Hepatocyte (in vitro differentiated cells): Measurements from ENCODE around the gene SLIT1. TPM values are rescaled to one million over a fixed set of nuclear protein-coding genes. Genes with fewer than 3 reads are reported as not detected.

ENCODE experiments used
- DNase-seq: peaks from one replicate; pipeline ENCODE4 v3.0.0-alpha.2; 2016; ENCODE audit warnings: low spot score
- H2AFZ ChIP-seq: fragments of 200-600 bp; sonication (generic); 2 replicates; pipeline ENCODE4 v1.6.0; 2016; ENCODE audit warnings: antibody characterized with exemption, mild to moderate bottlenecking
- H3K27ac ChIP-seq: fragments of 200-600 bp; sonication (generic); 2 replicates; pipeline ENCODE4 v1.5.1; 2016; ENCODE audit warnings: mild to moderate bottlenecking
- H3K27me3 ChIP-seq: fragments of 200-600 bp; sonication (generic); 2 replicates; pipeline ENCODE4 v1.6.1; 2016
- H3K36me3 ChIP-seq: fragments of 200-600 bp; sonication (generic); replicated peaks from 2 replicates; pipeline ENCODE4 v1.5.1; 2016; ENCODE audit warnings: low read depth; ENCODE audit not compliant: insufficient read depth
- H3K4me1 ChIP-seq: fragments of 200-600 bp; sonication (generic); 2 replicates; pipeline ENCODE4 v1.5.1; 2016; ENCODE audit warnings: mild to moderate bottlenecking, moderate library complexity; ENCODE audit not compliant: insufficient read depth
- H3K4me2 ChIP-seq: fragments of 200-600 bp; sonication (generic); 2 replicates; pipeline ENCODE4 v1.6.0; 2016
- H3K4me3 ChIP-seq: fragments of 200-600 bp; sonication (generic); 2 replicates; pipeline ENCODE4 v1.5.1; 2016; ENCODE audit warnings: mild to moderate bottlenecking
- H3K79me2 ChIP-seq: fragments of 200-600 bp; sonication (generic); 2 replicates; pipeline ENCODE4 v1.6.0; 2017; ENCODE audit warnings: mild to moderate bottlenecking
- H3K9me2 ChIP-seq: fragments of 200-600 bp; sonication (generic); replicated peaks from 2 replicates; pipeline ENCODE4 v1.6.0; 2017; ENCODE audit warnings: mild to moderate bottlenecking; ENCODE audit not compliant: insufficient read depth
- H3K9me3 ChIP-seq: fragments of 200-600 bp; sonication (generic); 2 replicates; pipeline ENCODE4 v1.5.1; 2016; ENCODE audit warnings: low read depth, mild to moderate bottlenecking
- H4K20me1 ChIP-seq: fragments of 200-600 bp; sonication (generic); 2 replicates; pipeline ENCODE4 v1.6.0; 2016; ENCODE audit warnings: mild to moderate bottlenecking; ENCODE audit not compliant: insufficient read depth, poor library complexity, severe bottlenecking
- CTCF ChIP-seq: fragments of 200-600 bp; sonication (generic); IDR thresholded peaks from 2 replicates; pipeline ENCODE4 v1.5.1; 2016; ENCODE audit warnings: antibody characterized with exemption, mild to moderate bottlenecking; ENCODE audit not compliant: poor library complexity
- EZH2 ChIP-seq: fragments of 200-600 bp; sonication (generic); IDR thresholded peaks from 2 replicates; pipeline ENCODE4 v1.6.1; 2016; ENCODE audit warnings: antibody characterized with exemption, mild to moderate bottlenecking, borderline replicate concordance
- EZH2phosphoT487 ChIP-seq: fragments of 200-600 bp; sonication (generic); IDR thresholded peaks from one replicate; pipeline ENCODE4 v1.6.1; 2018; ENCODE audit warnings: antibody characterized with exemption, mild to moderate bottlenecking, low read depth, moderate library complexity; ENCODE audit not compliant: unreplicated experiment, severe bottlenecking
- WGBS: methylation state at CpG from one replicate; pipeline ENCODE4 v1.1.6; 2016; ENCODE audit warnings: low lambda C conversion rate; ENCODE audit errors: missing lambda C conversion rate; 5-methylcytosine and 5-hydroxymethylcytosine counted together
- polyA plus RNA-seq: library from polyadenylated mRNA; unstranded; fragments of >200 nt; fragmentation: Nextera tagmentation; extraction: Ambion mirVana; gene quantifications from 2 replicates; pipeline ENCODE4 v1.2.1, GENCODE V29; 2016
- total RNA-seq: library from RNA; depleted of rRNA; stranded (reverse); fragments of >200 nt; gene quantifications from 2 replicates; pipeline ENCODE4 v1.2.3, GENCODE V29; 2014

SLIT1 gene
- total and polyA plus RNA-seq, 2 experiments from 2014 or later, result 0.47 to 0.65 TPM

GRCh38 chr10:97190450-97190849 lies 4.7 kb upstream of the SLIT1 start:
- H3K9me3 ChIP-seq, result no peaks in the 10 kb centered on the region
- H3K27me3 ChIP-seq, result peaks cover 29% of the 10 kb centered on the region
- H4K20me1 ChIP-seq, result no peaks in the 10 kb centered on the region
- H3K9me2 ChIP-seq, result no peaks in the 10 kb centered on the region
- no peak overlapping the region for H3K4me2 ChIP-seq
- no peaks in the 10 kb centered on the region for H3K79me2 ChIP-seq
- TF ChIP-seq CTCF, result no peak
- TF ChIP-seq EZH2phosphoT487, result no peak
- TF ChIP-seq EZH2, result no peak
- H3K36me3 ChIP-seq, result no peaks in the 10 kb centered on the region
- H3K4me1 ChIP-seq, result peaks cover 6% of the 10 kb centered on the region
- no peak for DNase-seq
- WGBS, result 55% methylated on average over 2 of the region's 2 CpGs
- no peak overlapping the region for H2AFZ ChIP-seq
- H3K4me3 ChIP-seq, result no peak overlapping the region
- no peak overlapping the region for H3K27ac ChIP-seq

GRCh38 chr10:97188261-97188711 lies 2.5 kb upstream of the SLIT1 start:
- H3K27me3 ChIP-seq, result peaks cover 46% of the 10 kb centered on the region
- DNase-seq, result no peak
- H2AFZ ChIP-seq, result no peak overlapping the region
- TF ChIP-seq EZH2, result no peak
- H3K4me1 ChIP-seq, result peaks cover 12% of the 10 kb centered on the region
- no peaks in the 10 kb centered on the region for H3K9me2 ChIP-seq
- H3K4me3 ChIP-seq, result no peak overlapping the region
- H3K79me2 ChIP-seq, result no peaks in the 10 kb centered on the region
- no peak overlapping the region for H3K27ac ChIP-seq
- H3K36me3 ChIP-seq, result no peaks in the 10 kb centered on the region
- 84% methylated on average over 11 of the region's 11 CpGs for WGBS
- no peaks in the 10 kb centered on the region for H4K20me1 ChIP-seq
- H3K9me3 ChIP-seq, result no peaks in the 10 kb centered on the region
- H3K4me2 ChIP-seq, result no peak overlapping the region

GRCh38 chr10:97186911-97187310 lies 1.2 kb upstream of the SLIT1 start:
- Histone ChIP-seq H3K36me3 (no peaks in the 10 kb centered on the region), H4K20me1 (no peaks in the 10 kb centered on the region), H3K4me2 (no peak overlapping the region), H3K9me2 (no peaks in the 10 kb centered on the region), H3K79me2 (no peaks in the 10 kb centered on the region), H3K4me3 (no peak overlapping the region), H3K4me1 (peaks cover 12% of the 10 kb centered on the region), H3K9me3 (no peaks in the 10 kb centered on the region), H3K27ac (no peak overlapping the region), H3K27me3 (peaks cover 55% of the 10 kb centered on the region), H2AFZ (no peak overlapping the region)
- no peak for TF ChIP-seq CTCF
- TF ChIP-seq EZH2, result no peak
- no peak for TF ChIP-seq EZH2phosphoT487
- no peak for DNase-seq
- WGBS, result 86% methylated on average over 18 of the region's 18 CpGs

- Histone ChIP-seq H3K4me3 (no peak overlapping the region), H3K4me1 (peaks cover 12% of the 10 kb centered on the region), H3K27ac (no peak overlapping the region), H4K20me1 (no peaks in the 10 kb centered on the region), H3K9me2 (no peaks in the 10 kb centered on the region), H3K4me2 (peak overlapping the region; percentile 91), H3K27me3 (peaks cover 65% of the 10 kb centered on the region), H3K79me2 (no peaks in the 10 kb centered on the region), H3K36me3 (no peaks in the 10 kb centered on the region), H3K9me3 (no peaks in the 10 kb centered on the region), H2AFZ (no peak overlapping the region)
- no peak for DNase-seq
- TF ChIP-seq EZH2phosphoT487 (no peak), CTCF (no peak), EZH2 (no peak)
- 16% methylated on average over 17 of the region's 17 CpGs for WGBS
Measured at GRCh38 chr10:97184971-97185325, 811 bp downstream of the SLIT1 start.
